GM19438 (cell line): ENCODE results near the gene FAM83F.
"Not testable (repeated sequence)": the region's sequence is repeated elsewhere in the genome, so short reads cannot be mapped to it uniquely, and the experiment has no call there.

Experiments
- ATAC-seq: cut with Tn5 transposase; IDR thresholded peaks from one replicate; pipeline ENCODE4 v1.9.1; 2021; ENCODE audit warnings: low read depth; ENCODE audit not compliant: unreplicated experiment

Gene FAM83F

GRCh38 chr22:39992088-39992826 is 2.5 kb upstream of the FAM83F start:
- ATAC-seq = no peak

- ATAC-seq = not testable (repeated sequence)
Measured at GRCh38 chr22:39992894-39993293, 1.9 kb upstream of the FAM83F start.

- ATAC-seq = no peak
Measured at GRCh38 chr22:39994041-39994565, 651 bp upstream of the FAM83F start.

- no peak for ATAC-seq
Measured at GRCh38 chr22:39995393-39996252, 869 bp downstream of the FAM83F start.

- ATAC-seq = no peak
Measured at GRCh38 chr22:39996732-39997131, 2.0 kb downstream of the FAM83F start.

GRCh38 chr22:39997421-39997820 is 2.7 kb downstream of the FAM83F start:
- ATAC-seq = no peak

- no peak for ATAC-seq
Measured at GRCh38 chr22:39997939-39998726, 3.4 kb downstream of the FAM83F start.

- no peak for ATAC-seq
Measured at GRCh38 chr22:39999144-39999757, 4.5 kb downstream of the FAM83F start.

- ATAC-seq = no peak
Measured at GRCh38 chr22:40000171-40000570, 5.4 kb downstream of the FAM83F start.

GRCh38 chr22:40001106-40001505 is 6.4 kb downstream of the FAM83F start:
- no peak for ATAC-seq

- ATAC-seq = no peak
Measured at GRCh38 chr22:40001800-40002577, 7.2 kb downstream of the FAM83F start.

GRCh38 chr22:40002935-40003715 is 8.4 kb downstream of the FAM83F start:
- ATAC-seq = no peak

- ATAC-seq = no peak
Measured at GRCh38 chr22:40004836-40005235, 10.1 kb downstream of the FAM83F start.

GRCh38 chr22:40006641-40007040 is 11.9 kb downstream of the FAM83F start:
- ATAC-seq = no peak

GRCh38 chr22:40007853-40008710 is 13.3 kb downstream of the FAM83F start:
- ATAC-seq = no peak

- ATAC-seq = no peak
Measured at GRCh38 chr22:40008726-40009291, 14.1 kb downstream of the FAM83F start.

GRCh38 chr22:40009292-40009774 is 14.6 kb downstream of the FAM83F start:
- ATAC-seq = no peak
